Stimulated activated CD8-positive, alpha-beta memory T cell treated with anti-CD3 and anti-CD28 coated beads, Interleukin-15, amount 100 ng/mL, for 24 hours (primary cell): ENCODE data around the gene HSPB8.
"Not testable (repeated sequence)": the region's sequence is repeated elsewhere in the genome, so short reads cannot be mapped to it uniquely, and the experiment has no call there.

Experiments
- DNase-seq: peaks from one replicate; pipeline ENCODE4 v3.0.0-alpha.2; 2020; ENCODE audit warnings: low read depth

Gene HSPB8

DNA sequence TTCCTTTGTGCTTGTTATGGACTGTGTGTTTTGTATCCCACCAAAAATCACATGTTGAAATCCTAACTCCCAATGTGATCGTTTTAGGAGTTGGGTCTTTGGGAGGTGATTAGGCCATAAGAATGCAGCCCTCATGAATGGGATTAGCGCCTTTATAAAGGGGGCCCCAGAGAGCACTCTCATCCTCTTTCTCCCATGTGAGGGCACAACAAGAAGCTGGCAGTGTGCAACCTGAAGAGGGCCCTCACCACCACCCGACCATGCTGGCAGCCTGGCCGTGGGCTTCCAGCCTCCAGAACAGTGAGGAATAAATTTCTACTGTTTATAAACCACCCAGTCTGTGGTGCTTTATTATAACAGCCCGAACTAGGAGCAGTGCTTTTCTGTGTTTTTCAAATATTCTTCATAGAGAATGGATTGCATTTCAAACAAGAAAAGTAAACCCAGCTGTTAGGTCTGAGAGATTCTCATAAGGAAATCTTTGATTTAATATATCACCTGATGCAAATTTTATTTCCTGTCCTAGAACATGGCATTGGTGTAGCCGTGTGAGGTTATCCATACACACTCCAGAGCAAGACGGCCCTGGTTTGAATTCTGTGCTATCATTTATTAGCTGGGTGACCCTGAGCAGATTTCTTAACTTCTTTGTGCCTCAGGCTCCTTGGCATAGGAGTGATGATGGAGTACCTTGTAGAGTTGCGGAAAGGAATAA is 27.8 kb downstream of the HSPB8 start:
- DNase-seq = no peak

DNA sequence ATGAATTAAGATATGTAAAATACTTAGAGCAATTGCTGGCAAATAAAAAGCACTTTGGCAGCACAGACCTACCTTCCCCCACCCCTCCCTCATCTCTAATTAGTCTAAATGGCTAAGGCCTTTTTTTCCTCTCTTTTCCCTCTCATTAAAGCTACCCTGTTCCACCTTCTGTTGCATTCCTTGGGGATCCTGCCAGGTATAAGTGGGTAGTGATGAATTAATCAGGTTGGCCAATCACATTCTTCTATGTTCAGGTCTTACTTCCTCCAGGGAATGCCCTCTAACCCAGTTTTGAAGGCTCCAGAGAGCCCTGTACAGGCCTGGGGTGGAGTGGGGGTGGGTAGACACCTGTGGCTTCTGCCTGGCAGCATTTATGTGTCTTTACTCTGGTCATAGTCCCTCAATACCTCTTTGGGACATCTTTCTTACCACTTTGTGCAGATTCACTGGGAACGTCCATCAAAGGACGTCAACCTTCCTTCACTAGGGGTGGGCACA is 28.4 kb downstream of the HSPB8 start:
- DNase-seq = no peak

GRCh38 chr12:119208626-119209061 is 29.9 kb downstream of the HSPB8 start:
- DNase-seq = no peak

GRCh38 chr12:119211884-119212283 is 33.2 kb downstream of the HSPB8 start:
- no peak for DNase-seq

GRCh38 chr12:119216084-119216483 is 37.4 kb downstream of the HSPB8 start:
- DNase-seq = no peak

- not testable (repeated sequence) for DNase-seq
Measured at GRCh38 chr12:119218875-119219274, 40.1 kb downstream of the HSPB8 start.

DNA sequence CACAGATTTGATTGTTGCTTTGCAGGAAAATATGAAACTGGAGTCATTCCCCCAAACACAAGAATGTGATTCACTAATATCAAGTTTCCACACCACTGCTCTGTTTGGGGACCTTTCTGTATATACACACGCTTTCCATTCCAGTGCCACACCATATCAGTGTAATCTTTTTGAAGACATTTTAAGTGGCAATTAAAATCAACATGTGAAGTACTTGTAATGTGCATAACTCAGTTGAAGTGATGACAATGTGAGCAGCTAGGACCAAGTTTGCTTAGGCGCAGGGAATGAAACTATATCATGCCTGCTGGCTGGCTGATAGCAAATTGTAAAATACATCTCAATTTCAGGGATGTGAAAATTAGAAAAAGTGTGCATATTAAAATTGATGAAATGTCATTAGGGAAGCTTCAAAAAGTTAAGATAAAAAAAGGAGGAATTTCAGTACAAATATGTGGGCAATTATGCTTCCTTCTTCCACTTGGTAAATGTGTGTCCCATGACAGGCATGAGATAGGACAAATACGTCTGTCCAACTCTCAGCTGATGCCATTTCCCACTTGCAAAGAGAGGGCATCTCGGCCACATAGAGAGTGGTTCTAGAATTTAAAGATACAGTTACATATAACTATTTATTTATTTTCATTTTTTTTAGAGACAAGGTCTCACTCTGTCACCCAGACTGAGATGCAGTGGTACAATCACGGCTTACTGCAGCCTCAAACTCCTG is 43.7 kb downstream of the HSPB8 start:
- DNase-seq = no peak

DNA sequence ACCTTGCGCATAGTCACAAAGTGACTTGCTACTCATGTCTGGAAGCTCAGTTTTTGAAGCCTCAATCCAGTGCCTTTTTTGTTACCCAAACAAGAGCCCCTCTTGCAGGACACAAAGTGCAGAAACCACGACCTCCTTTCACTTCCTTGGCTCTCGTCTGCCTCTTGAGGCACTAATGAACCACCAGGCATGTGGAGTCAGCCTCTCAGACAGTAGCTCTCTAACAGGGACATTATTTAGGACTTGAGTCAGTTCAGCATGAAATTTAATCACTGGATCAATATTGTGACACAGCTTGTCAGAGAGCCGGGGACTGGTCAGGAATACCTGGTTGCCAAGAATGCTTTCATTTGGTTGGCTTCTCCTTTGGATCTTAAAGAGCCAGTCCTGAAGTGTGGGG is 46.7 kb downstream of the HSPB8 start:
- DNase-seq = no peak

DNA sequence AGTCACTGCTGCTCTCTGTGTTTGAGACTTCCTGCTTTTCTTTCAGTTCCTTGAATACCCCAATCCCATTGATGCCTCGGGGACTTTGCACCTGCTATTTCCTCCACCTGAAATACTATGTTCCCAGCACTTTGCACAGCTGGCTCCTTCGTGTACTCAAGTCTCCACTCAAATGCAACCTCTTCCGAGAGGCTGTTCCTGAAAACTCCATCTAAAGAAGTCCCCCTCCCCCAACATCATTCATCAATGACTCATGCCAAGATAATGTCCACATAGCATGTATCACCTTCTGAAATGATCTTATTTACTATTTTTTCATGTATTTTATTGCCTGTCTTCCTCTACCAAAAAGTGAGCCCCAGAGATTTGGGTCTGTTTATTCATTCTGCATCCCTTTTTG is 48.6 kb downstream of the HSPB8 start:
- DNase-seq = no peak

DNA sequence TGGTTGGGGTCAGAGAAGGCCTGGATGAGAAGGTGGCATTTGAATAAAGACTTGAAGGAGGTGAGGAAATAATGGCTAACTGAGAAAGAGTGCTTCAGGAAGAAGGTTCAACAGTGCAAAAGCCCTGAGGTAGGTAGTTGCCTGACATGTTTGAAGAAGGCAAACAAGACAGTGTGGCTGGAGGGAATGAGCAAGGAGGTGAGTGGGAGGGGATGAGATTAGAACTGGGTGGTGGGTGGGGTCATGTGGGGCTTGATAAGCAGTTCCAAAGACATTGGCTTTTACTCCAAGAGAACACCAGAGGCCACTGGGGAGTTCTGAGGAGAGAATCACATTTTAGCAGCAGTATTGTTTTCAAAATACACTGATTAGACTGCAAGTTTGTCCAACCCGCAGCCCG is 50.5 kb downstream of the HSPB8 start:
- DNase-seq = no peak

GRCh38 chr12:119229837-119230236 is 51.1 kb downstream of the HSPB8 start:
- DNase-seq = no peak

DNA sequence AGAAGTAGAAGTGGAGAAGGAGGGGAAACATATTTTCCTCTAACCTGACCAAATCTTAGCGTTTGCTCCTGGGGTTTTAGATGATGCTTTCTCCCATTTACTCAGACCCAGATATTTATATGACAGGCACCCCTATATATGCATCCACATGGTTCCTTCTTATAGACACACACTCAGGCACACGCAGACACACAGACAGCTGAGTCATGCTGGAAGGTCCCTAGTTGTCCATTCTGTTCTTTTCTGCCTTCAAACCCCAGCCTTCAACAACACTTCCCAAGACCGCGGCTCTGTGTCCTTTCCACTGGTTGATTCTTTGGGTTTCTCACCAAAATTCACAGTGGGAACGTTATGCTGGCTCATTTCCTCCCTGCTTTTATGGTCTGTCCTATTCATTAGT is 52.1 kb downstream of the HSPB8 start:
- no peak for DNase-seq

DNA sequence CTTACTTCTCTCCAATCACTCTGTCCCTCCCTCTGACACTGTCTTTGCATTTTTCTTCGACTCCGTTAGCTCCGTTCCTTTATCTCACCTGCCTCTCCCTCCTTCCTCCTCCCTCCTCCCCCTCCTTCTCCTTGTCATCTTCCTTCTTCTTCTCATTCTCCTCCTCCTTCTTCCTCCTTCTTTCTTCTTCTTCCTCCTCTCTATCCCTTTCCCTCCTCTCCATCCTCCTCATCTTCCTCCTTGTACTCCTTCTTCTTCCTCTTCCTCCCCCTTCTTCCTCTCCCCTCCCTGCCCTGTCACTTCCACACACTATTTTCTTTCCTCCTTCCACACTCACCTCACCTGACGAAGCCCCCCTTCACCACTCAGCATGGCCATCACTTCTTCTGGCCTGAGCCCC is 53.0 kb downstream of the HSPB8 start:
- no peak for DNase-seq

DNA sequence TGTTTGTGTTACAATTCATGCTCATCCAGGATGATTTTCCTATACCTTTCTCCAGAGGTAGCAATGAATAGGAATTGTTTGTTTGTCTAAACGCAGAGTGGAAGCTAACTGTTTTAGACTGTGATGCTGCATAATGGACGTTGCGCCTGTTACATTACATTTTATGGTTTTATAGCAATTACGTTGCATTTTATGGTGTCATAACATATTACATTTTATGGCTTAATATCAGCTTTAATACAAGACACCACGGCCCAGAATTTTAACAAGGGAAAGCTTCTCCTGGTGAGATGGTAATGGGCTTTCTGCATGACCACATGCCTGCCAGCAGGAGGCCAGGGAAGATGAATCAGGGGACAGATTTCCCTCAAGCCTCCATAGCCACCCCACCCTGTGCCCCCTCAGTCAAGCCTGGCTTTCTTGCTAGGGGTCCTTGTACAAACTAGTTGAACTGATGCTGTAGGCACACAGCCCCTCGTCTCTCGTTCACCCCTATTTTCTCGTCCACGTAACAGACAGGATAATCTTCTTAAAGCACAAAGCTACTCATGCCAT is 56.5 kb downstream of the HSPB8 start:
- no peak for DNase-seq

- DNase-seq = no peak
Measured at GRCh38 chr12:119236372-119236771, 57.6 kb downstream of the HSPB8 start.

- DNase-seq = no peak
Measured at GRCh38 chr12:119239040-119239439, 60.3 kb downstream of the HSPB8 start.

DNA sequence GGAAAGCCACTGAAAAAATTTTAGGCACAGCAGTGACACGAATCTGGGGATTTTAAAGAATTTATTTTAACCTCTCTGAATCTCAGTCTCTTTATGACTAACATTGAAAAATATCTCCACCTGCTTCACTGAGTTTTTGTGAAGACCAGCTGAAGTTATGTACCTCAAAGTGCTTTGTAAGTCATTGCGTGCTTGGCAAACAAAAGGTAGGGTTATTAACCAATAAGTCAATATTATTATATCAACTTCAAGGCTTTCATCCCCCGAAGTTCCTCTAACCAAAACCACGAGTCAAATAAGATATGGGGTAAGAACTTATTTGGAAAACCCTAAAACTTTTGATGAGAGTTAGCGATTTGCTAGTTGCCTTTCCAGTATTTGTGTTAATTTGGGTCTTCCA is 62.3 kb downstream of the HSPB8 start:
- DNase-seq = no peak

DNA sequence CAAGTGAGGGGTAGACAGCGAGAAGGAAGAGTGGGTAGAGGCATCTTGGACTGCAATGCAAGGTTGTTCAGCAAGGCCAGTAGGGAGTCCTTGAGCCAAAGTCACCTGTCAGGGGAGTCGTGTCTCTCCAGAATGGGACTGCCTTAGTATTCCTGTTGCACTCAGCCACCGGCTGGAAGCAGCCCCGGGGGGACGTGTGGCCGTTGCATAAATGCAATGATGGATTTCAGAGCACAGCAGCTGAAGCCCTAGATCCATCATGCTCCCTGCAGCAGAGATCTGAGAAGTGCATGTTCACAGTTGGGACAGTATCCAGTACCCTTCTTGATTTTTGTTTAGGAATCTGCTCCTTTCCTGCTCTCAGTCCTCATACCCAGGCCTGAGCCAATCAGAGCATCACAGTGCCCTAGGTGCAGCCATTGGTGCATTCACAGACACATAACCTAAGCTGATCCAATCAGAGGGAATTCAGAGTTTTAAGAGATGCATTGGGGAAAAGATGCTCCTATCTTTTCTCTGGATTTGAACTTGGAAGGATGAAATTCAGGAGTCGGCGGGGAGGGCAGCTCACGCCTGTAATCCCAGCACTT is 62.9 kb downstream of the HSPB8 start:
- no peak for DNase-seq
